ENCODE results near the gene MAPK8IP1. TPM values are rescaled to one million over a fixed set of nuclear protein-coding genes. Genes with fewer than 3 reads are reported as not detected.

MAPK8IP1 gene
- total RNA-seq, 1 experiment from 2014 or later, result 12.7 TPM

GRCh38 chr11:45915446-45915845, 30.0 kb downstream of the MAPK8IP1 start:
- CTCF ChIA-PET, result no interaction called here
- TF ChIP-seq CTCF (IDR thresholded peaks at IDR 0.05) (no peak), SIN3A (IDR thresholded peaks at IDR 0.05; ENCODE audit: borderline replicate concordance, insufficient read depth, low read depth, low read length) (no peak), TCF7L2 (IDR thresholded peaks at IDR 0.05; ENCODE audit: low read depth, low read length) (no peak), POLR2AphosphoS5 (IDR thresholded peaks at IDR 0.05; ENCODE audit: low read depth, low read length) (no peak)
- TF ChIP-seq, protein P1, sequence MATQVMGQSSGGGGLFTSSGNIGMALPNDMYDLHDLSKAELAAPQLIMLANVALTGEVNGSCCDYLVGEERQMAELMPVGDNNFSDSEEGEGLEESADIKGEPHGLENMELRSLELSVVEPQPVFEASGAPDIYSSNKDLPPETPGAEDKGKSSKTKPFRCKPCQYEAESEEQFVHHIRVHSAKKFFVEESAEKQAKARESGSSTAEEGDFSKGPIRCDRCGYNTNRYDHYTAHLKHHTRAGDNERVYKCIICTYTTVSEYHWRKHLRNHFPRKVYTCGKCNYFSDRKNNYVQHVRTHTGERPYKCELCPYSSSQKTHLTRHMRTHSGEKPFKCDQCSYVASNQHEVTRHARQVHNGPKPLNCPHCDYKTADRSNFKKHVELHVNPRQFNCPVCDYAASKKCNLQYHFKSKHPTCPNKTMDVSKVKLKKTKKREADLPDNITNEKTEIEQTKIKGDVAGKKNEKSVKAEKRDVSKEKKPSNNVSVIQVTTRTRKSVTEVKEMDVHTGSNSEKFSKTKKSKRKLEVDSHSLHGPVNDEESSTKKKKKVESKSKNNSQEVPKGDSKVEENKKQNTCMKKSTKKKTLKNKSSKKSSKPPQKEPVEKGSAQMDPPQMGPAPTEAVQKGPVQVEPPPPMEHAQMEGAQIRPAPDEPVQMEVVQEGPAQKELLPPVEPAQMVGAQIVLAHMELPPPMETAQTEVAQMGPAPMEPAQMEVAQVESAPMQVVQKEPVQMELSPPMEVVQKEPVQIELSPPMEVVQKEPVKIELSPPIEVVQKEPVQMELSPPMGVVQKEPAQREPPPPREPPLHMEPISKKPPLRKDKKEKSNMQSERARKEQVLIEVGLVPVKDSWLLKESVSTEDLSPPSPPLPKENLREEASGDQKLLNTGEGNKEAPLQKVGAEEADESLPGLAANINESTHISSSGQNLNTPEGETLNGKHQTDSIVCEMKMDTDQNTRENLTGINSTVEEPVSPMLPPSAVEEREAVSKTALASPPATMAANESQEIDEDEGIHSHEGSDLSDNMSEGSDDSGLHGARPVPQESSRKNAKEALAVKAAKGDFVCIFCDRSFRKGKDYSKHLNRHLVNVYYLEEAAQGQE (IDR thresholded peaks at IDR 0.05; ENCODE audit: insufficient read depth in 1 of 2, low read depth in 2 of 2, low read length in 1 of 2), result no peak
- intact Hi-C loops (cut with micrococcal nuclease; ENCODE audit: unreplicated experiment) (no loop called here), in situ Hi-C loops (cut with HindIII; ENCODE audit: low pct_unique_long_range_greater_than_20kb, low sequenced_read_pairs) (no loop called here)
- H3K36me3 ChIP-seq (ENCODE audit: control insufficient read depth, insufficient read depth, low read length), result peaks cover 9% of the 10 kb centered on the region
- DNase-seq (ENCODE audit: low read depth, low spot score) (no peak), ATAC-seq (no peak)
- no peaks in the 10 kb centered on the region for H3K27me3 ChIP-seq (ENCODE audit: control insufficient read depth, insufficient read depth, low read length)
- BruUV-seq (replicated peaks), result no TSS peak
- H3K4me1 ChIP-seq (ENCODE audit: control insufficient read depth, insufficient read depth, low read length), result peaks cover 11% of the 10 kb centered on the region
- H3K27ac ChIP-seq (ENCODE audit: low read length), result no peak overlapping the region
- H3K4me3 ChIP-seq (ENCODE audit: low read depth in 2 of 2, low read length in 2 of 2), result no peak overlapping the region
- POLR2A ChIA-PET, result no interaction called here
- H3K9me3 ChIP-seq (ENCODE audit: control insufficient read depth, insufficient read depth, low read depth, low read length), result no peaks in the 10 kb centered on the region

DNA sequence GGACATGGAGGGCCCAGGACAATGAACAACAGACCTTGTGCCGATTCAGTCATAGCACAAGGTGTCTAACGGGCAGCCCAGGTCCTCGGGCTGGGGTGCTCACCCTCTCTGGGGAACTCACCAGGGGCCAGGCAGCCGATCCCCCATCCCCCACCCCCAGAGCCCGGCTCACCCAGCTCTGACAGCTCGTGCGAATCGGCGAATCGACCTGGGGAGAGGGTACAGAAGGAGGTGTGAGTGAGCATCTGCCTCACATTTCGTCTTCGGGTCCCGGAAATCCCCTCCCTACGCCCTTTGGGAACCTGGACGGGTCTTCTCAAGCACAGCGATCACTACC, 31.8 kb downstream of the MAPK8IP1 start:
- ATAC-seq (peak; percentile 0; the same call in 1 of the 2 replicates), DNase-seq (ENCODE audit: low read depth, low spot score) (no peak)
- Histone ChIP-seq H3K36me3 (ENCODE audit: control insufficient read depth, insufficient read depth, low read length) (peaks cover 9% of the 10 kb centered on the region), H3K4me3 (ENCODE audit: low read depth in 2 of 2, low read length in 2 of 2) (peak overlapping the region; percentile 95 to 100), H3K27me3 (ENCODE audit: control insufficient read depth, insufficient read depth, low read length) (no peaks in the 10 kb centered on the region), H3K4me1 (ENCODE audit: control insufficient read depth, insufficient read depth, low read length) (peaks cover 11% of the 10 kb centered on the region), H3K9me3 (ENCODE audit: control insufficient read depth, insufficient read depth, low read depth, low read length) (no peaks in the 10 kb centered on the region), H3K27ac (ENCODE audit: low read length) (peak overlapping the region; percentile 94)
- BruUV-seq (replicated peaks), result TSS peak; percentile 78
- intact Hi-C loops (cut with micrococcal nuclease; ENCODE audit: unreplicated experiment) (no loop called here), in situ Hi-C loops (cut with HindIII; ENCODE audit: low pct_unique_long_range_greater_than_20kb, low sequenced_read_pairs) (no loop called here)
- CTCF ChIA-PET, result interaction anchor here (0.7 kb wide), 1 partner anchor 199 kb away, joined by 3 read pairs; no protein-coding TSS in a partner anchor
- TF ChIP-seq, protein P1 (IDR thresholded peaks at IDR 0.05; ENCODE audit: insufficient read depth in 1 of 2, low read depth in 2 of 2, low read length in 1 of 2), result no peak
- TF ChIP-seq TCF7L2 (IDR thresholded peaks at IDR 0.05; ENCODE audit: low read depth, low read length) (no peak), SIN3A (IDR thresholded peaks at IDR 0.05; ENCODE audit: borderline replicate concordance, insufficient read depth, low read depth, low read length) (no peak), POLR2AphosphoS5 (IDR thresholded peaks at IDR 0.05; ENCODE audit: low read depth, low read length) (no peak), CTCF (IDR thresholded peaks at IDR 0.05) (no peak)
- POLR2A ChIA-PET, result interaction anchor here (0.6 kb wide), 2 partner anchors 72 to 446 kb away, joined by 3 read pairs; no protein-coding TSS in a partner anchor
